GM21515 (cell line): ENCODE data around the gene LRRC8E.
"Not testable (repeated sequence)": the region's sequence is repeated elsewhere in the genome, so short reads cannot be mapped to it uniquely, and the experiment has no call there.

ENCODE experiments used
- ATAC-seq: cut with Tn5 transposase; IDR thresholded peaks from one replicate; pipeline ENCODE4 v1.9.1; 2021; ENCODE audit not compliant: unreplicated experiment

LRRC8E gene

GRCh38 chr19:7907122-7907521, 18.8 kb downstream of the LRRC8E start:
- ATAC-seq = no peak

GRCh38 chr19:7907544-7907943, 19.2 kb downstream of the LRRC8E start:
- ATAC-seq = no peak

- no peak for ATAC-seq
Measured at GRCh38 chr19:7908078-7908699, 19.9 kb downstream of the LRRC8E start.

GRCh38 chr19:7908742-7909461, 20.6 kb downstream of the LRRC8E start:
- no peak for ATAC-seq

- no peak for ATAC-seq
Measured at GRCh38 chr19:7909471-7910067, 21.3 kb downstream of the LRRC8E start.

GRCh38 chr19:7910321-7911161, 22.2 kb downstream of the LRRC8E start:
- ATAC-seq = no peak

GRCh38 chr19:7911508-7912143, 23.3 kb downstream of the LRRC8E start:
- ATAC-seq = no peak

- ATAC-seq = no peak
Measured at GRCh38 chr19:7912144-7912696, 23.9 kb downstream of the LRRC8E start.

GRCh38 chr19:7912697-7913564, 24.6 kb downstream of the LRRC8E start:
- no peak for ATAC-seq

- ATAC-seq = no peak
Measured at GRCh38 chr19:7913652-7914051, 25.3 kb downstream of the LRRC8E start.

GRCh38 chr19:7914099-7914498, 25.8 kb downstream of the LRRC8E start:
- no peak for ATAC-seq

- ATAC-seq = no peak
Measured at GRCh38 chr19:7914598-7915045, 26.3 kb downstream of the LRRC8E start, which contains the start of gene TGFBR3L. TSS of gene TGFBR3L (plus strand) at chr19:7914830.

- ATAC-seq = no peak
Measured at GRCh38 chr19:7915250-7916102, 27.2 kb downstream of the LRRC8E start.

- no peak for ATAC-seq
Measured at GRCh38 chr19:7916103-7916954, 28.0 kb downstream of the LRRC8E start.

- no peak for ATAC-seq
Measured at GRCh38 chr19:7916955-7917266, 28.6 kb downstream of the LRRC8E start.

- no peak for ATAC-seq
Measured at GRCh38 chr19:7917267-7918061, 29.2 kb downstream of the LRRC8E start.

- ATAC-seq = not testable (repeated sequence)
Measured at GRCh38 chr19:7918062-7918614, 29.8 kb downstream of the LRRC8E start.
